Mucosa of rectum (tissue), 2 donors: Measurements from ENCODE around the gene AIFM3.
"Not testable (repeated sequence)": the region's sequence is repeated elsewhere in the genome, so short reads cannot be mapped to it uniquely, and the experiment has no call there.

Experiments
- H3K27ac ChIP-seq, 2 donors: one replicate each; pipeline ENCODE4 v1.7.0; 2013; ENCODE audit warnings: inconsistent platforms in 2 of 2, low read depth in 2 of 2, low read length in 2 of 2
- H3K27me3 ChIP-seq, 2 donors: one replicate each; pipeline ENCODE4 v1.7.0; 2013; ENCODE audit warnings: low read length in 2 of 2; ENCODE audit not compliant: control insufficient read depth in 2 of 2, insufficient read depth in 2 of 2
- H3K36me3 ChIP-seq, 2 donors: one replicate each; pipeline ENCODE4 v1.7.0; 2013; ENCODE audit warnings: low read length in 2 of 2; ENCODE audit not compliant: control insufficient read depth in 2 of 2, insufficient read depth in 2 of 2
- H3K4me1 ChIP-seq, 2 donors: one replicate each; pipeline ENCODE4 v1.7.0; 2013; ENCODE audit warnings: low read length in 2 of 2, mild to moderate bottlenecking in 1 of 2; ENCODE audit not compliant: control insufficient read depth in 2 of 2, insufficient read depth in 2 of 2
- H3K4me3 ChIP-seq, 2 donors: one replicate each; pipeline ENCODE4 v1.7.0; 2013; ENCODE audit warnings: low read length in 2 of 2
- H3K9ac ChIP-seq, 2 donors: one replicate each; pipeline ENCODE4 v1.7.0; 2013; ENCODE audit warnings: low read length in 2 of 2, low read depth in 1 of 2, mild to moderate bottlenecking in 1 of 2
- H3K9me3 ChIP-seq, 2 donors: one replicate each; pipeline ENCODE4 v1.7.0; 2013; ENCODE audit warnings: low read length in 2 of 2; ENCODE audit not compliant: control insufficient read depth in 2 of 2
- donor health status: healthy.
- donor health status: Normal muscosa, but diverticular disease.

The AIFM3 gene

DNA sequence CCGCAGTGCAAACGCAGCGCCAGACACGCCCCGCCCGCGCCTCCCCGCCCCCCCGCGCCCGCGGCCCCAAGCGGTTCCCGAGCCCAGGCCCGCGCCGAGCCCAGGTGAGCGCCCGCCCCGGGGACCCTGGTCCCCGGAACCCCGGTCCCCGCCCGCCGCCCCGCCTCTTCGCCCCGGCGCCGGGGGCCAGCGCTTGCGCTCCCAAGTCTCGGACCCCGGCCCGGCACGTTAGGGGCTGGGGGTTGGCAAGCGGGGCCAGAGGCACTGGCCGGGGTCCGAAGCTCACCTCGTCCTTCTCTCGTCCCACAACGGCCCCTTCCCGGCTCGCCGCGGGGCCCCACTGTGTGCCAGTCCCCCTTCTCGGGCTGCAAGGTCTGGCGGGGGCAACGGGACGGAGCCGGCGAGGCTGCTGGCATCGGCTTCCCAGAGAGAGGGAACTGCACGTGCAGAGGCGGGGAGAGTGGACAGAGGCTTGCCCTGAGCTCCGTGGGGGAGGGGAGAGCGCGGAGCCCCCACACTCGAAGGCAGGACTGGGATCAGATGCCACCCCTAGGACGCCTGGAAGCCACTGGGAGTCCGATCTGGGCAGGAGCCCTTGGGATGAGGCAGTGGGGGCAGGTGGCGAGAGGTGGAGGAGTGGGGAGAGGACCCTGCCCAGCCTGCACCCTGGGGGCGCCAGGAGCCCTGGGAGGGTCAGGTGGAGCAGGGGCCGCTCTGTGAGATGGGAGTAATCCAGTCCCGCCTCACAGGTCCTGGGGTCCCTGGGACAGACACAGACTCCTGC, 1.8 kb upstream of the AIFM3 start:
- Histone ChIP-seq H3K9me3 (no peaks in the 10 kb centered on the region), H3K27me3 (no peaks in the 10 kb centered on the region), H3K4me1 (peaks cover 32 to 38% of the 10 kb centered on the region in 2 donors), H3K9ac (peak overlapping the region; percentile 74 to 85), H3K4me3 (peak overlapping the region; percentile 42 to 62), H3K27ac (peak overlapping the region; percentile 89 to 94), H3K36me3 (peaks cover 2 to 3% of the 10 kb centered on the region in 2 donors)

DNA sequence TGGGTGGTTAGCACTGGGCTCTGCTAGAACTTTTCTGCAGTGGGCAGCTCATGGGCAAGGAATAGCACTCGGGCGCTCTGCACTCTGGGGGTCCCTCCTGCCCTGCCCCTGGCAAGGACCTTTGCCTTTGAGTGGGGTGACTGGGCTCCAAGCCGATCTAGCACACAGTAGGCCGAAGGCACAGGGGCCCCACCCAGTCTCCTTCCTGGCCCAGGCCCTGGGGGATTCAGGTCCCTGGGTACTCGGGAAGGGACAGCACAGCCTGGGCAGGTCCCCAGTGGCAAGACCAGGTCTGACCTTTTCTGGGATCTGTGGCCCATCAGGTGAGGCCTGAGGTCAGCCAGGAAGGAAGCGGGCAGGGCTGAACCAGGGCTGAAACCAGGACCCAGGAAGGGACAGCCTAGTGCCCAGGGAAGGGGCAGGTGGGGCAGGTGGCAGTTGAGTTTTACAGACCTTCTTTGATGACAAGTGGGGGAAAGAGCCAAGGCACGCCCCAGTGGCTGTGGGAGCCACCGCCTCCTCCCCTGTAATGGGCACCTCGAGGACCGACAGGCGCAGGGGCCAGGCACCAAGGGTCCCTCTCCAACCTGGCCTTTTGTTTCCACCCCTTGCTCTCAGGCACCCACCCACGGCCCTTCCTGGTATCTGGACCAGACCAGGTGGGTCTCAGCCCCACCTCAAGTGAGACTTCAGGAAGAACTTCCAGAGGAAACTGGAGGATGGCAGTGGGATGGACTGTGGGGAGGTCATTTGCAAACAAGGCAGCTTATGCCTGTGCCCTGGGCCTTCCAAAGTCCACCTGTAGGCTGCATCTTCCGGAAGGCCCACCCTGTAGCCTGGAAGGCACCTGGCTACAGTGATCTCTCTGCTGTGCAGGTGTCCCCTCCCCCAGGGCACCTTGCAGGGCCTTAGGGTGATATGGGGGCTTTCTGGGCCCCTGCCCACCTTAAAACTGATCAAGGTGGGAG, 883 bp upstream of the AIFM3 start:
- no peaks in the 10 kb centered on the region for H3K27me3 ChIP-seq
- peak overlapping the region; percentile 42 to 62 for H3K4me3 ChIP-seq
- H3K27ac ChIP-seq, result peak overlapping the region; percentile 89 to 94
- peak overlapping the region; percentile 74 to 85 for H3K9ac ChIP-seq
- H3K36me3 ChIP-seq, result peaks cover 2 to 3% of the 10 kb centered on the region in 2 donors
- no peaks in the 10 kb centered on the region for H3K9me3 ChIP-seq
- peaks cover 32 to 38% of the 10 kb centered on the region in 2 donors for H3K4me1 ChIP-seq

DNA sequence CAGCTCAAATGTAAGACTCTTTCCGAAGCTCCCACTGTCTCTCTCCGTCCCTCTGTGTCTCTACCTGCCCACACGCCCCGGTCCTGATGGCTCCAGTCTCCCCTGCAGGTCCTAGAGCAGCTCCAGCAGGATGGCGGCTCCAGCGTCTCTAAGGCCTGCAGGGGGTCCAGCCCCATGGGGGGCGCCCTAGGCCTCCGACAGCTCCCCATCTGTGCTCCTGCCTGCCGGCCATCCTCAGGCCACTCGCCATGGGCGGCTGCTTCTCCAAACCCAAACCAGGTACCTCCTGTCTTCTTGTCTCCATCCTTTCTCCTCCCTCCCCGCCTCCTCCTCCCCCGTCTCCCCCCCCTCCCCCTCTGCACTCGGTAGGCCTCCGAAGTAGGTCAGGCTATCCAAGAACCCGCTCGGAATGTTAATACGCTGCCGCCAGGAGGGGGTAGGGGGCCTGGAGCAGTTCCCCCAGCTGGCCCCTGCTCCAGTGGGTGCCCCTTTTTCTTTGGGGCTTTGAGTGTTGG, 699 bp downstream of the AIFM3 start:
- H3K27ac ChIP-seq, result no peak overlapping the region
- no peaks in the 10 kb centered on the region for H3K27me3 ChIP-seq
- H3K9me3 ChIP-seq, result no peaks in the 10 kb centered on the region
- no peak overlapping the region for H3K4me3 ChIP-seq
- H3K4me1 ChIP-seq, result peaks cover 29 to 33% of the 10 kb centered on the region in 2 donors
- H3K9ac ChIP-seq, result no peak overlapping the region
- peaks cover 2 to 3% of the 10 kb centered on the region in 2 donors for H3K36me3 ChIP-seq

DNA sequence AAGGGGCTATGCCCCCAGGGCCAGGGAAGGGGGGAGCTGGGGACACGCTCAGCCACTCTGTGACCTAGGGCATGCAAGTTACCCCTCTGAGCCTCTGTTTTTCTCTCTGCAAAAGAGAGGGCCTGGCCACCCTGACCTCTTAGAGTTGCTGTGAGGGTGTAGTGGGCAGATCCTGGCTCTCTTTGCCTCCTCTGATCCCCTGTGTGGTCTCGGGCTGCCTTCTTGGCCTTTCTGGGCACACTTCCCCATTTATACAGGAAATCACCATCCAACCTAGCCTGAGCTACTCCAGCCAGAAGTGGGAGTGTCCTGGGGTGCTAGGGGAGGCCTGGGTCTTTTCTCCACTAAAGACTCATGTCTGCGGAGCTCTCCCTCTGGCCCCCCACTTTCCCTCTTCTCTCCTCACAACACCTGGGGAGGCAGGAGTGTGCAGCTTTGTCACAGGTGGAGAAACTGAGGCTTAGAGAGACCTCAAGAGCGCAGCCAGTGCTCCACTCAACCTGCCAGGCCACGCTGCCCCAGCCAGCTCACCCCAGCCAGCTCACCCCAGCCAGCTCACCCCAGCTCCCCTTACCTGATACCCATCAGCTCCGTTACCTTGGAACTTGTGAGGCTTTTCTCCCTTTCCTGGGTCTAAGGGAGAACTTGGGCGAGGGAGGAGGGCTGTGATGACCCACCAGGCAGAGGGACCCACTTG, 1.4 kb downstream of the AIFM3 start:
- Histone ChIP-seq H3K4me3 (no peak overlapping the region), H3K36me3 (peaks cover 2 to 3% of the 10 kb centered on the region in 2 donors), H3K4me1 (peaks cover 29 to 33% of the 10 kb centered on the region in 2 donors), H3K9ac (no peak overlapping the region), H3K9me3 (no peaks in the 10 kb centered on the region), H3K27me3 (no peaks in the 10 kb centered on the region), H3K27ac (no peak overlapping the region)

DNA sequence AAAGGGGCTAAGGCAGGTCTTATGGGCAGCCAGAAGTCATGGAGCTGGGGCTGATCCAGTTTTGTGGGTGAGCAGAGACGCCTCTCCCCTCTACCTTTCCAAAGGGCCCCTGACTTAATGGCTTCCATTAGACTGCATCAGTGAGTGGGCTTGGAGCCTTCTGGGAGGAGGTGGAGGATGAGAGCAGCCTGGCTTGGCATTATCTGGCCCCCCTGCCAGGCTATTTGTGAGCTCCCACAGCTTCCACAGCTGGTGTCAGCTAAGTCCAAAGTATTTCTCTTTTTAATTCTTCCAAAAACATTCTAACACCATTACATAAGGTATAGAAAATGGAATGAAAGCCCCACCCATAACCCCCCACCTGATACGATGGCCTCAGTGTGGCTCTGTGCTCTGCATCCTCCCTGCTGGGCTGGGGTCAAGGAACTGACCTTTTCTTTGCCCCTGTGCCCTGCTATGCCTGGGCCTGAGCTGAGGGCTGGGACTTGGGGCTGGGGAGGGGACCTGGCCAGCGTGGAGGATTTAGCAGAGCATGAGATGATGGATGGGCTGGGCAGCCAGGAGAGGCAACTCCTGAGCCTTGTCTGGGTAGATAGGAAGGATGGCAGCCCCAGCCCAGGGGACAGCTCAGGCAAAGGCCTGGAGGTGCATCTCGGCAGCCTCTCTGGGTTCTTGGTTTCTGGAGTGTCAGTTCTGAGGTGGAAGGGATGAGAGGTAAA, 4.0 kb downstream of the AIFM3 start:
- Histone ChIP-seq H3K4me1 (peaks cover 11 to 14% of the 10 kb centered on the region in 2 donors), H3K27ac (no peak overlapping the region), H3K9me3 (no peaks in the 10 kb centered on the region), H3K27me3 (no peaks in the 10 kb centered on the region), H3K36me3 (peaks cover 5 to 6% of the 10 kb centered on the region in 2 donors), H3K9ac (no peak overlapping the region), H3K4me3 (no peak overlapping the region)

DNA sequence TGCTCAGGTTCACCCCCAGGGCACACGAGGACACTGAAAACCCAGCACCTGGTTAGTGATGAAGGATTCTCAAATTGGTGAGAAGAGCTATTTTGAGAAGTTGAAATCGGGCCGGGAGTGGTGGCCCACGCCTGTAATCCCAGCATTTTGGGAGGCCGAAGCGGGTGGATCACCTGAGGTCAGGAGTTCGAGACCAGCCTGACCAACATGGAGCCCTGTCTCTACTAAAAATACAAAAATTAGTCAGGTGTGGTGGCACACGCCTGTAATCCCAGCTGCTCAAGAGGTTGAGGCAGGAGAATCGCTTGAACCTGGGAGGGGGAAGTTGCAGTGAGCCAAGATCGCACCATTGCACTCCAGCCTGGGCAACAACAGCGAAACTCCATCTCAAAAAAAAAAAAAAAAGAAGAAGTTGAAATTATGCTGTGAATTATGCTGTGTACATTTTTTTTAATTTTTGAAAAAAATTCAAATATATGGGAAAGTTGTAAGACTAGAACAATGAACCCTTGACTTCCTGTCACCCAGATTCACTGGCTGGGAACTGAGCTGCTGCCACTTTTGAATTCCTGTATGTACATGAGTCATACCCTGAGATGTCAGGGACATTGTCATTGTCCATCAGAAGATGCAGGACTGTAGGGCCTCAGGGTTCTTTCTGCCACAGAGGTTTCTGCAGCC, 5.1 kb downstream of the AIFM3 start:
- not testable (repeated sequence) for H3K27ac ChIP-seq, H3K9me3 ChIP-seq, H3K4me1 ChIP-seq, H3K9ac ChIP-seq, H3K4me3 ChIP-seq, H3K36me3 ChIP-seq, H3K27me3 ChIP-seq

GRCh38 chr22:20972933-20973577, 6.0 kb downstream of the AIFM3 start:
- no peak overlapping the region for H3K4me3 ChIP-seq
- H3K4me1 ChIP-seq, result peaks cover 0 to 2% of the 10 kb centered on the region in 2 donors
- no peaks in the 10 kb centered on the region for H3K27me3 ChIP-seq
- no peak overlapping the region for H3K9ac ChIP-seq
- H3K36me3 ChIP-seq, result peaks cover 8 to 9% of the 10 kb centered on the region in 2 donors
- H3K9me3 ChIP-seq, result no peaks in the 10 kb centered on the region
- no peak overlapping the region for H3K27ac ChIP-seq

GRCh38 chr22:20973634-20974286, 6.7 kb downstream of the AIFM3 start:
- Histone ChIP-seq H3K27me3 (no peaks in the 10 kb centered on the region), H3K9me3 (no peaks in the 10 kb centered on the region), H3K9ac (no peak overlapping the region), H3K36me3 (peaks cover 9 to 12% of the 10 kb centered on the region in 2 donors), H3K4me1 (no peaks in the 10 kb centered on the region), H3K27ac (no peak overlapping the region), H3K4me3 (no peak overlapping the region)
